HEK293T (cell line): ENCODE results near the gene EXOC4.

ENCODE experiments used
- BHLHE40 ChIP-seq: fragments of 450-650 bp; IDR thresholded peaks from 2 replicates; pipeline ENCODE4 v1.6.1; 2016; ENCODE audit warnings: mild to moderate bottlenecking, moderate library complexity, borderline replicate concordance
- CTBP1 ChIP-seq: fragments of 450-650 bp; IDR thresholded peaks from 2 replicates; pipeline ENCODE4 v1.6.1; 2016; ENCODE audit warnings: borderline replicate concordance
- ELF4 ChIP-seq: fragments of 450-650 bp; IDR thresholded peaks from 2 replicates; pipeline ENCODE4 v1.6.1; 2017; ENCODE audit warnings: antibody characterized with exemption
- FOXK2 ChIP-seq: fragments of 450-650 bp; IDR thresholded peaks from 2 replicates; pipeline ENCODE4 v1.6.1; 2016; ENCODE audit warnings: mild to moderate bottlenecking
- FOXM1 ChIP-seq: fragments of 450-650 bp; IDR thresholded peaks from 2 replicates; pipeline ENCODE4 v1.6.1; 2017; ENCODE audit warnings: mild to moderate bottlenecking, borderline replicate concordance
- HDGF ChIP-seq: fragments of 450-650 bp; IDR thresholded peaks from 2 replicates; pipeline ENCODE4 v1.6.1; 2017; ENCODE audit warnings: antibody characterized with exemption, borderline replicate concordance
- L3MBTL2 ChIP-seq: fragments of 450-650 bp; conservative IDR thresholded peaks from 2 replicates; pipeline ENCODE4 v1.6.1; 2016; ENCODE audit warnings: mild to moderate bottlenecking
- LEF1 ChIP-seq: fragments of 450-650 bp; IDR thresholded peaks from 2 replicates; pipeline ENCODE4 v1.6.1; 2017; ENCODE audit warnings: mild to moderate bottlenecking, borderline replicate concordance
- NFRKB ChIP-seq: fragments of 450-650 bp; IDR thresholded peaks from 2 replicates; pipeline ENCODE4 v1.6.1; 2016; ENCODE audit warnings: mild to moderate bottlenecking, moderate library complexity
- SP1 ChIP-seq: fragments of 450-650 bp; IDR thresholded peaks from 2 replicates; pipeline ENCODE4 v1.6.1; 2017
- SUZ12 ChIP-seq: fragments of 450-650 bp; IDR thresholded peaks from 2 replicates; pipeline ENCODE4 v1.6.1; 2016; ENCODE audit warnings: mild to moderate bottlenecking
- ZNF384 ChIP-seq: fragments of 450-650 bp; IDR thresholded peaks from 2 replicates; pipeline ENCODE4 v1.6.1; 2016

DNA sequence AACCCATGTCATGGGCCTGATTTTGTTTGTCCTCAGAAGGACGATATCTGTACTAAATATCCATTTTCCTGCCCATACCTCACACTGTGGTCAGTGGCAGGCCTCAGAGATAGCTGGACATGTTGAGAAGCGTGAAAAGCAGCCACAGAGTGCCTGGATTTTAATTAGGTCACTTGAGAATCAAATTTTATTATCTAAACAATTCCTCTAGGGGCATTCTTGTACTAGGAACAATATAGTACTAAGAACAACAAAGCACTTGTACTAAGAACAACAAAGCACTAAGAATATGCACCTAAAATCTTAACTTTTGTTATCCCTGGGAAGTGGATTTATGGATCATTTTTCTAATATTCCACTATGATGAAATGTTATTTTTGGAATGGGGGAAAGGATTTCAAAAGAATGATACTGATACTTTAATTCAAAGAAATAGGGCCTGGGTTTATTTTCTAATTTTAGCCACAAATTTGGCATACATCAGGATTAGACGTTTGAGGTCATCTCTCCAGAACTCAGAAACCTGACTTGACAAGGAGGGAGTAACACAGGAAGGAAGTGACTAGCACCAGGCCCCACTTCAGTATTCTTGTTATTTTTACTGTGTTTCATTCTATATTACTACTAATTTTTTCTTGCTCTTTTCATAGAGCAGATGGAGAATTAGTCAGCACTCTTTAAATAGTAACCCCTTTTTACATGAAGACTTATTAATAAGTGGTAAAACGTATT, 112.2 kb downstream of the EXOC4 start:
- TF ChIP-seq FOXM1: no peak
- no peak for TF ChIP-seq L3MBTL2
- no peak for TF ChIP-seq CTBP1
- TF ChIP-seq SUZ12: no peak
- no peak for TF ChIP-seq ZNF384
- no peak for TF ChIP-seq ELF4
- no peak for TF ChIP-seq LEF1
- no peak for TF ChIP-seq HDGF
- no peak for TF ChIP-seq FOXK2
- no peak for TF ChIP-seq SP1
- TF ChIP-seq NFRKB: no peak
- TF ChIP-seq BHLHE40: no peak
